T1000 (cell line): ENCODE data around the gene ZNF862.
"Not testable (repeated sequence)": the region's sequence is repeated elsewhere in the genome, so short reads cannot be mapped to it uniquely, and the experiment has no call there.

ENCODE experiments used
- DNase-seq: peaks from one replicate; lab custom pipeline; 2025; ENCODE audit warnings: mixed read lengths; lab: John Stamatoyannopoulos, UW

ZNF862 gene

DNA sequence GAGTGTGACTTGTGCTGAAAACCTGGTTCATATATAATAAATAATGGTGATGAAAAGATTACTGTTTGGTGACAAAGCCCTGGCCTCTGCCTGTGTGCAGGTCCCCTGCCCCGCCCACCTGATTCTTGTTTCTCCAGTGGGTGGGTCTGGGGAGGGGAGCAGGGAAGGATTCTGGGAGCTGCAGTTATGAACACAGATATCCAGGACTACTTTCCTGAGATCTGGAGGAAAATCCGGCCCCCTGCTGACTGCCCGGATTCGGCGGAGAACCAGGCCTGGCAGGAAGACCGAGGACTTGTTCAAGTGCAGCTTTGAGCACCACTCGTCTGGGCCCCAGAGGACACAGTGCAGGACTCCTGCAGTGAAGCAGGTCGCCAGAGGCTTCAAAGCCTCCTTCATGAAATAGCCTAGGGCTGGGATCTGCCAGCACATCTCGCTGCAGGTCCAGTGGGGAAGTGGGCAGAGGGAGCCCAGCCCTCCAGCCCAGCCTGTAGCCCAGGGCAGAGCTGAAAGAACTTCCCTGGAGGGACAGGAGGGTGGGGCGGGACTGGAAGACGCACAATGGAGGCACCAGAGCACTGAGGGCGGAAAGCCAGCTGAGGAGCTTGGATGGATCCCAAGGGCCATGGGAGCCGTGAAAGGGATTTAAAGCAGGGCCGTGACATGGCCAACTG lies 42.6 kb downstream of the ZNF862 start:
- no peak for DNase-seq

DNA sequence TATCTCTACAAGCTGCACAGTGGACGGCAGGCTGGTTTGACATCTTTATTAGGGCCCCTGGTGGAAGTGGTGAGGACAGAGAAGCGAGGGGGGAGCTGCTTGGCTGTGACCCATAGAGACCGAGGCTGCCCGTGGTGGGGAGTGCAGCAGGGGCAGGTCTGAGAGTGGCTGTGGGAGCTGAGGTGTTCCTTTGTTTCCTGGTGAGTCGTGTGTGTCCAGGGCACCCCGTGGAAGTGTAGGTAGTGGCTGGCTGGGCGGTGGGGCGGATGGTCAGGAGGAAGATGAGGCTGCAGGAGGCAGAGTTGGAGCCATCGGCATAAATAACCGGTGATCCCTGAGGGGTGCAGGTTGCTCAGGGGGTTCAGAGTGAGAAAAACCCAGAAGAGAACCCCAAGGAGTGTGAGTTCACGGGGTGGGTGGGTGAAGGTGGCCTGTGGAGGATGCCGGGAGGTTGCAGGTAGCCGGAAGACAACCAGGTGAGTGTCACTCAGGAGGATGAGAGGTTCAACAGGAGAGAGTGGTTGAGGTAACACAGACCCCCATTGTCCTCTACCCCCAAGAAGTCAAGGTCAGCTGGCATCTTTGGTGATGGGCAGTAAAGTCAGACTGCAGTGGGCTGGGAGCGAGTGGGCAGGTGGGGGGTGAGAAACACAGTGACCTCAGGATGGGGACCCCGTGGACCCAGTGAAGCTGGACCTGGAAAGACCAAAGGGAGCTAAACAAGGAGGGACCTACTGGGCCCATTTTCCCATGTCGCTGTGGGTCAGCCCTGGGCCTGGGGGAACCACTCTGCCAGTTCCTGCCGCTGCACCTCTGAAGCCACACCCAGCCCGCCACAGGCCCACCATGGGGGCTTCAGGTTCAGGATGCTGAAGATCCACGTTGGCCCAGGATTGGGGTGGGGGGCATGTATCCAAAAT lies 43.4 kb downstream of the ZNF862 start:
- DNase-seq: no peak

DNA sequence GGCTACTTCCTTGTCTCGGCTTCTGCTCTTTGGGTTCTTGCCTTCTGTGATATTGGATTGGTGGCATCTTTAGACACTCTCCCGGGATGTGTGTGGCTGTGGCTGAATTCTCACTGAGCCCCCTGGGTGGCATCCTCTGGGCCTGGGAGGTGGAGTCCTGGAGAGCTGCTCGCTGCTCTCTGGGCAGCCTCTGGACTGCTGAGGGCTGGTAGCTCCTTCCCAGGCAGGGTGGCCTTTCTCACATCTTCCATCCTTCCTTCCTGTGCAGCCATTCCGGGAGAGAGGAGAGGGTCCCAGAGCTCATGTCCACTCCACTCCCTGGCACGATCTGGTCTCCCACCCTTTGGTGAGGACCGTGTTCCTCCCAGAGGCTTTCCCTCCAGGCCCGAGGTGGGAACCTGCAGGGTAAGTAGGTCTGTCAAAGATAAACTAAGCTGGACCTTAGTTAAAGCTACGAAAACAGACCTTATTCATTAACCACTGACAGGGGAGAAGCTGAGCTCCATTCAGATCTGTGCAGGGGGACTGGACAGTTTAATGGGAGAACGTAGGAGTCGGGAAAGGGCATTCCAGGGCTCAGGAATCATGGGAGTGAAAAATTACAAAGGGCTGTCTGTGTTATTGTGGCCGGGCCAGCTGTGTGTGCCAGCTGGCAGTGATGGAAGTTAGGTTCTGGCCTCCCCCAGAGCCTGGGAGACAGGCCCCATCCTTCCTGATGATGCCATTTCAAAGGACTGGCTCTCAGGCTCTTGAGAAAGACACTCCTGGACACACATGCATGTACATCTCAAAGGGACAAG lies 44.3 kb downstream of the ZNF862 start:
- DNase-seq: no peak

DNA sequence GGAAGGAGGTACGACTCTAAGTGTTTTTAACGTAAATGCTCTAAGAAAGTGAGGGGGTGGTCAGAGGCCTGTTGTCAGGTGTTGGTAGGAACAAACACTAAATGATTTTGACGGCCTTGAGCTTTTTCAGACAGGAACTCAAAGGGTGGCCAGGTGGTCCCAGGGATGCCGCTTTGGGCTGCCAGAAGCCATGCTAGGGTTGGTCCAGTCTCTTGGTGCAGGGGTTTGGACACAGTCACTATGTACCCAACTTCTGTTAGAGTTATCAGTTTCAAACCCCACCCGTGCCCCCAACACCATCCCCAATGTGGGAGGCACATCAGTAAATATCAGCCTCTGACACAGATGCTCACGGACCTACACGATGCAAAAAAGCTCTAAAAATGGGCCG lies 44.9 kb downstream of the ZNF862 start:
- DNase-seq: no peak

DNA sequence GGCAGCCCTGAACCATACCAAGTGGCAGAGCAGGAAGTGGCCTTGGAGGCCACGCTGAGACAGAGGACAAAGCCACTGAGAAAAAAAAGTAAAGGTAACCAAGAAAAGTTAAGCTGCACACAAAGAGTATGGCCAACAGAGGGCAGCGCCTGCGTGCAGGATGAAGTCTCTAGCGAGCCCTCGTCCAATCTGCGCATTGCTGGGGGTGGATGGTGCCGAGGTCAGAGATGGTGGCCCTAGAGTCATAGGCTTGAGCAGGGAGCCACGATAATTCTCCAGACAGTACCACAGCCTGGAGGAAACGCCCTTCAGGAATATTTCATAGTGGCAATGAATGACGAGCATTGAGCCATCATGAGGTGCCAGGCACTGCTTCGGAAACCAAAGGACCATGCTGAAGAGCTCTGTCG lies 45.3 kb downstream of the ZNF862 start:
- DNase-seq: no peak

DNA sequence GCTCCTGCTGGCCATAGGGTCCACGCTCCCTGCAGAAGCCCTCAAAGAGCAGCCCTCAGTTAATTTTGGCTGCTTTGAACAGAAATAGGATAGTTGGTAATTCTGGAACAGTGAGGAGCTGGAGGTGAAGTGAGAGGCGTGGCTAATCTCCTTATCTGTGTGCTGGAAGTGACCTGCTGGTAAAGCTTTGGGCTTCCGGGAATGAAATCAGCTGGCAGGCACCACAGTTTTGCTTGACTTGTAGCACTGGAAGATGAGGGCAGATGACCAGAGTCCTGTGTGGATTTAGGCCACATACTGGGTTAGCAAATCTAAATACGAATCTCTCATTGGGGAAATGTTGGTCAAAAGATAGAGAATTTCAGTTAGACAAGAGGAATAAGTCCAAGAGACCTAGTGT lies 45.8 kb downstream of the ZNF862 start:
- DNase-seq: no peak

DNA sequence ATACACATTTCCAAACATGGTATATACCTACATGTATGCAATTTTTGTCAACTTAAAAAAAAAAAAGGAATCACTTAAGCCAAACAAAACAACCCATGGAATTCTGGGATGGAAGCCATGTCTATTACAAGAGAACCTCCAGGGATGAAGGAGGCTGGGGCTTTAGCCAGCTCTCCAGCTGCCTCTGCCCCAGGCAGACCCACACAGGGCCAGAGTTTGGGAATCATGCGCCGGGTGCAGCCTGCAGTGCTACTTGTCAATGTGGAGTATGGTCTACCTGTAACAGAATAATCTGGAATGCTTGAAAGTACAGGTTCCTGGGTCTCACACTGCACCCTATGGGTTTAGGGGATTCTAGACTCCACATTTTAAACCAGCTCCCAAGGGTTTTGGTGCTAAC lies 46.4 kb downstream of the ZNF862 start:
- DNase-seq: no peak

DNA sequence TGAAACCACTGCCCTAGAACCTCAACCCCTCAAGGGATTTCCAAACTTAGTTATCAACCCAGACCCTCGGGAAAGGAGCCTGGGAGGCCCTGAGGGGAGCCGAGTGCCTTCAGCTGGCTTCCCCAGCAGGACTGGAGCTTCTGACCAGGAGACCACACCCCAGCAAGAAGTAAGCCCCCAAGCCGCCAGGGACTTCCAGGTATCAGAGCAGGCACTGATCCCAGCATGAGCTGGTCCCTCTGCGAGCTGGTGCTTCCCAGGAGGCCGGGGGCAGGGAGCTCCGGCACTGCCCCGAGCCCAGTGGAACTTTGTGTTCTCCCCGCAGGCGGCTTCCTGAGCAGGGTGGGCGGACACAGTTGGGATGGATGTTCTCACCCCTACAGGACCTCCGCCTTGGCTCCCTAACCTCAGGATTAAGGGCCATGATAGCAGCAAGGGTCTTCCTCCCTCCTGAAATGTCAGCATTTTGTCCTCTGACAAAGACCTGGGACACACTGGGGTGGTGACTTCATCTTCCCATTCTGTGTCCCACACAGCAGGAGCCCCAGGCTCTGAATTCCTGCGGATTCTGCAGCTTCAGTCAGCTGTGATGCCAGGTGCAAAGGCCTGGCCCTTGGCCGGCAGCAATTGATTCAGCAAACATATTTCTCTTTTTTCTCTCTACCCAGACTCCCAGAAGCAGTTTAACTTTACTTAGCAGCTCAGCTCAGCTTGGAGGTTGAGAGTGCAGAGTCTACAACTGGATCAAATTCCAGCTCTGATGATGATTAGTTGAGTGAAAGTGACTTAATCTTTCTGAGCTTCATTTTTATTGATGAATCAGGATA lies 47.2 kb downstream of the ZNF862 start:
- no peak for DNase-seq

DNA sequence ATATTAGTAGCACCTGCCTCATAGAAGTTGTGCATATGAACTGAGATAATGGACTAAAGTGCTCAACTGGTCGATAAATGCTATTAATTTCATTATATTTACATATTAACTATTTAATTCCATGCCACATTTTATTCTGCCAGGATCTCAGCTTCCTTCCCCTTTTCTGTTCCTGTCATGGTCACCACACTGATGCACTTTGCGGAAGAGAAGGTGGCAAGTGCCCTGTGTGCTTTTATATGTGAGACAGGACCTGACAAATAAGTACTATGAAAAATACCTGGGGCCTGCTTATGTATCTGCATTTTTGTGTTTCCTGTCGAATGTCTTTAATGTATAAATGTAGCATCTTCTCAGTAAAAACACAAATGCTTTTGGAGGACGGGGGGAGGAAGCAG lies 47.8 kb downstream of the ZNF862 start:
- no peak for DNase-seq

DNA sequence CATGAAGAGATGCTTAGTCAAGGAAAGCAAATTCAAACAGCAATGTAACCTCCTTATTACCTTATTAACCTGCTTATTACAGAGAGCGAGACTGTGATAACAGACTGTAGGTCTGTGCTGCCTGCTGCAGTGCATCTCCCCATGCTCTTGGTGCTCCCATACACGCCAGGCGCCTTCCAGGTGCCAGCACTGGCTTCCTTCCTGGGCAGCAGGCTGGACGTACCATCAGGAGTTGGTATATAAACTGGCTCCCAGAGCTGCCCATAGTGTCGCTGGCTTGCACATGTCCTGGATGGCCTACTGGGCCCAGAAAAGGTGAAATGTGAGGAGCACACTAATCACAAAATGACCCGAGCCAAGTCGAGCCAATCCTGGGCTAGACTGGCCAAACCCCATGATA lies 49.1 kb downstream of the ZNF862 start:
- DNase-seq: no peak

DNA sequence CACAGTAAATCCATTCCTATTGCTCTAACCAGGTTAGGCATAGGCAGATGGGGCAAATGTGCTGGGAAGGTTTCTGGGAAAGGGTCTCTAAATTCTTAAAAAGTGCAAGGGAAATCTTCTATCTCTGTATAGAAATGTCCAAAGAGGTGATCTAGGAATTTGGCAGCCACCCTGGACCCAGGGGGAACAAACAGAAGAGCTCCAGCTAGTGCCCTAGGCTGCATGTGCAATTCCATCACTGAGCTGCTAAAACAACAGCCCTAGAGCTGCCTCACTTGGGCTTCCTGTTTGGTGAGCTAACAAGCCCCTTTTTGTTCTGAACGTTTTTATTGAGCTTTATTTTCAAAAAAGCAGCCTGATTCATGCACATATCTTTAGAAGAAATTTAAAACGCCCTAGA lies 52.5 kb downstream of the ZNF862 start:
- DNase-seq: not testable (repeated sequence)

DNA sequence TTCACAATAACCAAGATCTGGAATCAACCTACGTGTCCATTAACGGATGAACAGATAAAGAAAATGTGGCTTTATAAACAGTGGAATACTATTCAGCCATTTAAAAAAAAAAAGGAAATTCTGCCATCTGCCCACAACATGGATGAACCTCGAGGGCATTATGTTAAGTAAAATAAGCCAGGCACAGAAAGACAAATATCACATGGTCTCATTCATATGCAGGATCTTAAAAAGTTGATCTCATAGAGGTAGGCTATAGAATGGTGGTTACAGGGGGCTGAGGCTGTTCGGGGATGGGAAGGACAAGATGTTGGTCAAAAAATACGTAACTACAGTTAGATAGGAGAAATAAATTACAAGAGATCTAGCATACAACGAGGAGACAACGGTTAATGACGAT lies 56.8 kb downstream of the ZNF862 start:
- not testable (repeated sequence) for DNase-seq

DNA sequence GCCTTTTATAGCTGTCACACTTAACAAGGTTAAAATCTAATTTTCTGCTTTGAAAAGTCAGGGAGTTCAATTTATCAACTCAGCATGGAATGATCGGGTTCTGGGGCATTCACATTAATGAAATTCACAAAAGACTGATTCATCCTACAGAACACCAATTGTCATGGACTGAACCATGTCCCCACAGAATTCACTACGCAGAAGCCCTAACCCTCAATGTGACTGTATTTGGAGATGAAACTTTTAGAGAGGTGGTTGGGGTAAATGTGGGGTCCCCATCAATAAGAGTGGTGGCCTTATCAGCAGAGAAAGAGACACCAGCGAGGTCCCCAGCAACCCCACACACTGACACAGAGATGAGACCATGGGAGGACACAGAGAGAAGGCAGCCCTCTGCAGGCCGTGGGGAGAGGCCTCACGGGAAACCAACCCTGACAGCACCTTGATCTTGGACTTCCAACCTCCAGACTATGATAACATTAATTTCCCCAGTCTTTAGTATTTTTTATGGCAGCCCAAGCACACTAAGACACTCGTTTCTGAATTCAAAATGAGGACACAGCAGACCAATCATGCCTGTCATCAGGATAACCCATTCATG lies 69.7 kb downstream of the ZNF862 start:
- not testable (repeated sequence) for DNase-seq

DNA sequence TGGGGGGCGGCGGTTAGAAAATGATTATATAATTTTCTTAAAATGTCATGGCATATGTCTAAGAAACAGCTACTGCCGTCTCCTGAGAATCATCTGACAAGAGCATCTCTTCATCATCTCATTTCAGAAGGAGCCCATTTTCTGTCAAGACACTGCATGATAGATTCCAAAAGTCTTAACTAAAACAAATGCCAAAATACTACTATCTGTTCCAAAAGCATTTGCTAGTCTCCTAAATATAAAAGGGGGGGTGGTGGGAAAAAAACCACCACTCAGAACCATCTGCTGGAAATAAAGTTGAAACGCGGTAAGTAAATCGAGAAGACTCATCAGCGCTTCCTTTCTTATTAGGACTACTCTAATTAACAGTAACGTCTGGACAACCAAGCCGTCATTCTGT lies 72.0 kb downstream of the ZNF862 start:
- DNase-seq: not testable (repeated sequence)

DNA sequence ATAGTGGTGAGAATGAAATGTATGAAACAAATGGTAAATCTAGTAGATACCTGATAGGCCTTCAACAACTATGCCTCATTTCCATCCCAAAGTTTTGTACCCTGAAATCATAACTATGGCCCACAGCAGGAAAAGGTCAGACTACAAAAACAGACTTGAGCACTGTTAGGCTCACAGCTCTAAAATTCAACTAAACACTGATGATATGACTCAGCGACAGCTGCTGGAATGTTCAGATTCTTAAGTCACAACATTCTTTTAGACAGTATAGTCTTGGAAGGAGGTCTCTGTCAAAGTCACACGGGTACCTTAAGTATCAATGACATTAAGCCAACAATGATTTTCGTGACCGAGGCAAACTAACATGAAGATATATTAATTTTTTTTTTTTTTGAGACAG lies 74.0 kb downstream of the ZNF862 start:
- not testable (repeated sequence) for DNase-seq
